HG03571 (cell line): Measurements from ENCODE around the gene CD38.
"Not testable (repeated sequence)": the region's sequence is repeated elsewhere in the genome, so short reads cannot be mapped to it uniquely, and the experiment has no call there.

Experiments
- ATAC-seq: cut with Tn5 transposase; IDR thresholded peaks from one replicate; pipeline ENCODE4 v1.9.1; 2021; ENCODE audit not compliant: unreplicated experiment

The CD38 gene

GRCh38 chr4:15794905-15795304 lies 16.8 kb downstream of the CD38 start:
- ATAC-seq: no peak

- no peak for ATAC-seq
Observed at GRCh38 chr4:15797320-15797719, 19.2 kb downstream of the CD38 start.

- ATAC-seq: no peak
Observed at GRCh38 chr4:15799141-15799540, 21.0 kb downstream of the CD38 start.

DNA sequence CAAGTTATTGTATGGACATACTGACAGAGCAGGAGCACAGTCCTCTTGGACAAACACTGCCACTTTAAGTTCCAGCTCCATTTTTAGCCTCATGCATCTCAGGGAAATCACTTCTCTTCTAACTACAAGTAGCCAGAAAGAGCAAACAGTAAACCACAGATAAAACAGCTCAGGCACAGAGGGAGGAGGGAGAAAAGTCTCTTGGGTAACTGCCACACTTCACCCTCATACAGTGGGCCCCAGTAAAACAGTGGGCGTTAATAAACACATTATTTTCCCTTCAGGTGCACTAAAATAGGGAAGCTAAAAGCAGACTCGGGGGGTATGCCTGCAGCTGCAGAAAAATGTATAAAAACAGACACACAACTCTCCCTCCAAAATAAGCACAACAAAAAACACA lies 21.6 kb downstream of the CD38 start:
- no peak for ATAC-seq

DNA sequence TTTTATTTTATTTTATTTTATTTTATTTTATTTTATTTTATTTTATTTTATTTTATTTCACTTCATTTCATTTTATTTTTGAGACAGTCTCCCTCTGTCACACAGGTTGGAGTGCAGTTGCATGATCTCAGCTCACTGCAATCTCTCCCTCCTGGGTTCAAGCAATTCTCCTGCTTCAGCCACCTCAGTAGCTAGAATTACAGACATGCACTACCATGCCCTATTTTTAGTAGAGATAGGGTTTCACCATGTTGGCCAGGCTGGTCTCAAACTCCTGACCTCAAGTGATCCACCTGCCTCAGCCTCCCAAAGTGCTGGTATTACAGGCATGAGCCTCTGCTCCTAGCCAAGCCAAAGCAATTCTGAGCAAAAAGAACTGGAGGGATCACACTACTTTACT lies 24.4 kb downstream of the CD38 start:
- ATAC-seq: not testable (repeated sequence)

DNA sequence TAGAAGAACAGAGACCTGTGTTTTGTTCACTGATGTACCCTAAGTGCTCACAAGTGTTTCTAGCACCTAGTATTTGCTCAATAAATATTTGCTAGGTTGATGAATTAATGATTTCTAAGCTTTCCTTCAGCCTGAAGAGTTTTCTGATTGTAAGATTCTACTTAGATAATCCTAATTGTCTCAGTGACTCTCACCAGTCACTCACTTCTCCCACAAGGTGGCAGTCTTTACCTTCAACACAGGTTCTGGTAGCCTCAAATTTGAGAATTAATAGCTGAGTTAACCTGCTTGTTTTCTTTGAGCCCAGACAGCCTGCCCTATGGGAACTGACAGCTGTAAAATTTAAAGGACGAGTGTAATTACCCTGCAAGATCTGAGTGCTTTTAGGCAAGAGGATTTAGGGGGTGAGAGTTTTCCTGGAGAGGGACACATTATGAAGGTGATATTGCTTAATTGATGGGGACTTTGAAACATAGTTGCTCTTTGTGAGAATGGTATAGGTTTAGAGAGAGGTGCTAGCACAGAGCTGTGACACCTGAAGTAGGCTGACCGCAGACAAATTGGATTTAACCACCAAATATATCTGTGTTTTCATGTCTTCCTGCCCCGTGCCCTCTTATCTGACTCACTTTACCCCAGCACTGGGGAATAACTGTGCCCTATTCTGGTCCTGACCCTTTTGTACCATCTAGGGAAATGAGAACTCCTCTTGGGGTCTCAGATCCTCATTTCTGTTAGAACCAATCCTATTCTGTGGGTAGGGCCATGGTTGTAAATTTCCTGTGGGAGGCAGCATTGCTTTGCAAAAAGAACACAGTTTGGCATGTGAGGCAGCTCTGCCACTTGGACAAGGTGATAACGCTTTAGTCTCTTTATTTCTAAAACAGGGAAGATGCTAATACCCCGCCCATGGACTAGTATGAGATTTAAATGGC lies 27.7 kb downstream of the CD38 start:
- no peak for ATAC-seq

- ATAC-seq: peak; percentile 76
Observed at GRCh38 chr4:15809058-15809457, 30.9 kb downstream of the CD38 start.

GRCh38 chr4:15809466-15809865 lies 31.3 kb downstream of the CD38 start:
- ATAC-seq: peak; percentile 3

- no peak for ATAC-seq
Observed at GRCh38 chr4:15811703-15812337, 33.7 kb downstream of the CD38 start.

GRCh38 chr4:15832523-15833451 lies 54.7 kb downstream of the CD38 start:
- no peak for ATAC-seq

DNA sequence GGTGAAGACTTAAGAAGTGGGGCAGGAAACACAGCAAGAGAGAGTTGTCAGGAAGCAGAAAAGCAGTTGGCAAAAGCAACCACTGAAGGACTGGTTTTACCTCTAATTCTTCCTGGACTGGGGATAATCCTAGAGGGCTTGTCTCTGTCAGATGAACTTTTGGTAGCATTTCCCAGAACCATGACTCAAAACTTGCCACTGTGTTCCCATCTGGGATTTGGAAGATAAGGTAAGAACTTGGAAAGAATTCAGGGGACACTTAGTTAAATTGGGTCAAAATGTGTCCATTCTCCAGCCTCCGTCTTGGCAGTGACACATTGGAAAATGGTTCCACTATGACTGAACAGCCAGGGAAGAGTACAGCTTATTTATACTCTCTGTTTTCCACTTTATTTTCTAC lies 55.7 kb downstream of the CD38 start:
- no peak for ATAC-seq

GRCh38 chr4:15836362-15836761 lies 58.2 kb downstream of the CD38 start:
- no peak for ATAC-seq

DNA sequence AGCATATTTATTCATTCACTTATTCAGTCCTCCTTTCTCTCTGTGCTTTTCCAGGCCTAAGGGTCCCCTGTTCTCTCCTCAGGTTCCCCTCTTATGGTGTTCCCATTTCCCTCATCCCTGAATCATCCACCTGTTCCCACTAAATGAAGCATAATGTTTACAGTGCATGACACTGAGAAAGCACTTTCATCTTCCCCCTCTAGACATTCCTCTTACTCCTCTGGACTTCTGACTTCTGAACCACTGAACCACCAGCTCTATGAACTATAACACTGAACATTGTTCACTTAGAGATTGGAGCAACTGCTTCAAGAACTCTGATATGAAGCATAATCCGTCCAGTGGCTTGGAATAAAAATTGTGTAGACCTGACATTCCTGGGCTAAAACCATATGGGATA lies 59.5 kb downstream of the CD38 start:
- no peak for ATAC-seq

GRCh38 chr4:15841194-15841730 lies 63.1 kb downstream of the CD38 start:
- not testable (repeated sequence) for ATAC-seq

DNA sequence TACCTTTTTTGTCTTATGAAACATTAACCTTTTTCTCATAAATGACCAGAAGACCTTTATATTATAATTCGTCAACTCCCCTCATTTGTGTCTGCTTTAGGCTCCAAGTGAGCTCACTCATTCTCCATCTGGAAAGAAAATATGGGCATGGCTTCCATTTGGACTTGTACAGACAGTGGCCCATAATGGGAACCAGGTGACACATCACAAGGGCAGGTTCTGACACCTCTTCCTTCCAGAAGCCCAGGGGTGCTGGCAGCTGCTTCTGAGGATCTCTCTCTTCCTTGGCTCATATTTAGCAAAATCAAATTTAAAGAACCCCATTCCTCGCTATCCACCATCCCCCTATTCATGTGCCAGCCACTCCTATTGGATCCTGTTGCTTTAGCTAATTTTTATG lies 69.6 kb downstream of the CD38 start:
- no peak for ATAC-seq

GRCh38 chr4:15848191-15848842 lies 70.2 kb downstream of the CD38 start:
- ATAC-seq: no peak

- no peak for ATAC-seq
Observed at GRCh38 chr4:15851969-15852368, 73.8 kb downstream of the CD38 start.

GRCh38 chr4:15852524-15852923 lies 74.4 kb downstream of the CD38 start:
- ATAC-seq: no peak

- ATAC-seq: no peak
Observed at GRCh38 chr4:15853345-15853744, 75.2 kb downstream of the CD38 start.

GRCh38 chr4:15855804-15856475 lies 77.8 kb downstream of the CD38 start:
- no peak for ATAC-seq
